Measurements from ENCODE around the gene YPEL3.

DNA sequence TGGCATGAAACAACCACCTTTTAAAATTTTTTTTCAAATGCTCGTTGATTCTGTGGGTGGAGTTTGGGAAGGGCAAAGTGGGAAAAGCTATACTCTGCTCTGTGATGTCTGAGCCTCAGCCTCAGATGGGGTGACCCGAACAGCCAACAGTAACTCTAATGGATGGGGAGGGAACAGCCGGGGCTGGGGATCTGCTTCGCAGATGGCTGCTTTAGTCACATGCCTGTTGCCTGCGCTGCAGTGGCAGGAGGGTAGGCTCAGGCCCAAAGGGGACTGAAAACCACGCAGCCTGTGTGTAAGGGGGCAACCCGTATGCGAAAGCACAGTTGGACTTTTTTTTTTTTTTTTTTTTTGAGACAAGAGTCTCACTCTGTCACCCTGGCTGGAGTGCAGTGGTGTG is 41.9 kb upstream of the YPEL3 start:
- TF ChIP-seq, protein P1, sequence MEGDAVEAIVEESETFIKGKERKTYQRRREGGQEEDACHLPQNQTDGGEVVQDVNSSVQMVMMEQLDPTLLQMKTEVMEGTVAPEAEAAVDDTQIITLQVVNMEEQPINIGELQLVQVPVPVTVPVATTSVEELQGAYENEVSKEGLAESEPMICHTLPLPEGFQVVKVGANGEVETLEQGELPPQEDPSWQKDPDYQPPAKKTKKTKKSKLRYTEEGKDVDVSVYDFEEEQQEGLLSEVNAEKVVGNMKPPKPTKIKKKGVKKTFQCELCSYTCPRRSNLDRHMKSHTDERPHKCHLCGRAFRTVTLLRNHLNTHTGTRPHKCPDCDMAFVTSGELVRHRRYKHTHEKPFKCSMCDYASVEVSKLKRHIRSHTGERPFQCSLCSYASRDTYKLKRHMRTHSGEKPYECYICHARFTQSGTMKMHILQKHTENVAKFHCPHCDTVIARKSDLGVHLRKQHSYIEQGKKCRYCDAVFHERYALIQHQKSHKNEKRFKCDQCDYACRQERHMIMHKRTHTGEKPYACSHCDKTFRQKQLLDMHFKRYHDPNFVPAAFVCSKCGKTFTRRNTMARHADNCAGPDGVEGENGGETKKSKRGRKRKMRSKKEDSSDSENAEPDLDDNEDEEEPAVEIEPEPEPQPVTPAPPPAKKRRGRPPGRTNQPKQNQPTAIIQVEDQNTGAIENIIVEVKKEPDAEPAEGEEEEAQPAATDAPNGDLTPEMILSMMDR (conservative IDR thresholded peaks at IDR 0.05 in 1 of 2, IDR thresholded peaks at IDR 0.05 in 1 of 2; ENCODE audit: extremely low read depth in 1 of 2, insufficient read depth in 1 of 2, low read depth in 1 of 2, low read length in 2 of 2): no peak
- TF ChIP-seq EZH2 (IDR thresholded peaks at IDR 0.05; ENCODE audit: borderline replicate concordance, low read length): no peak
